Heart left ventricle (tissue), 16 donors: ENCODE data around the gene REEP3. TPM values are rescaled to one million over a fixed set of nuclear protein-coding genes. Genes with fewer than 3 reads are reported as not detected.

ENCODE experiments used
- ATAC-seq, 4 donors: fragments of 200-7000 bp; cut with Tn5 transposase; one replicate each; pipeline ENCODE4 v1.9.1; 2020 to 2022; ENCODE audit warnings: moderate library complexity in 4 of 4, mild to moderate bottlenecking in 3 of 4, moderate number of reproducible peaks in 1 of 4
- DNase-seq, 5 donors: peaks; one replicate each; pipeline ENCODE4 v3.0.0-alpha.2; 2020
- H3K27ac ChIP-seq, 12 donors: fragments of 200-600 bp; sonication (generic) in 4 of 12; one replicate each; pipeline versions ENCODE4 v1.5.0 to v1.8.0; 2016 to 2022; ENCODE audit warnings: mild to moderate bottlenecking in 2 of 12
- H3K27me3 ChIP-seq, 9 donors: fragments of 200-600 bp; sonication (generic) in 2 of 9; one replicate each; pipeline versions ENCODE4 v1.5.1 to v1.8.0; 2016 to 2022; ENCODE audit warnings: mild to moderate bottlenecking in 3 of 9
- H3K36me3 ChIP-seq, 9 donors: fragments of 200-600 bp; sonication (generic) in 2 of 9; one replicate each; pipeline versions ENCODE4 v1.5.0 to v1.8.0; 2018 to 2022; ENCODE audit warnings: mild to moderate bottlenecking in 2 of 9
- H3K4me1 ChIP-seq, 12 donors: fragments of 200-600 bp; sonication (generic) in 4 of 12; one replicate each; pipeline versions ENCODE4 v1.5.0 to v1.8.0; 2016 to 2022; ENCODE audit warnings: mild to moderate bottlenecking in 3 of 12
- H3K4me3 ChIP-seq, 12 donors: fragments of 200-600 bp; sonication (generic) in 4 of 12; one replicate each; pipeline versions ENCODE4 v1.5.0 to v1.8.0; 2017 to 2022; ENCODE audit warnings: mild to moderate bottlenecking in 9 of 12, moderate library complexity in 4 of 12
- H3K9me3 ChIP-seq, 12 donors: fragments of 200-600 bp; sonication (generic) in 4 of 12; one replicate each; pipeline versions ENCODE4 v1.5.0 to v1.8.0; 2016 to 2022; ENCODE audit warnings: mild to moderate bottlenecking in 1 of 12
- CTCF ChIP-seq, 12 donors: fragments of 200-600 bp; sonication (generic) in 4 of 12; IDR thresholded peaks; one replicate each; pipeline versions ENCODE4 v1.5.0 to v1.8.0; 2018 to 2022; ENCODE audit warnings: antibody characterized with exemption in 12 of 12, mild to moderate bottlenecking in 5 of 12
- POLR2A ChIP-seq, 2 donors: fragments of 450-650 bp; IDR thresholded peaks; one replicate each; pipeline ENCODE4 v1.6.1; 2017; ENCODE audit warnings: antibody characterized with exemption in 2 of 2, mild to moderate bottlenecking in 2 of 2, moderate library complexity in 2 of 2
- WGBS, 4 donors: extraction: QIAGEN DNeasy Blood & Tissue Kit in 2 of 4; methylation state at CpG; one replicate each; pipeline versions ENCODE4 v1.1.5 to v1.1.7; 2013 to 2018; 5-methylcytosine and 5-hydroxymethylcytosine counted together
- intact Hi-C, 10 donors: fragments of 100-400 bp; cut with DNase I; formaldehyde crosslinking; loops; one replicate each; pipeline versions ENCODE4 v1.11.1 to v1.14.2; 2022
- polyA plus RNA-seq, 2 donors: library from polyadenylated mRNA; stranded (reverse); fragments of 200-250 nt; gene quantifications; one replicate each; pipeline ENCODE4 v1.2.3, GENCODE V29; 2013
- total RNA-seq, 9 donors: library from RNA; depleted of rRNA in 2 of 9; stranded (reverse); fragments of >200 nt in 2 of 9; fragmentation: NEBNext Ultra II Directional in 3 of 9; extraction: Animal tissue kit (Norgen Biotek cat#: 25700) in 3 of 9; gene quantifications; one replicate each; pipeline versions ENCODE4 v1.1.0 to v1.2.4, GENCODE V29; 2016 to 2023
- donor health status: ischemic (EF 13 %, LVEDD 7.1; RV severe dilation, severe dysfunction).
- donor health status: healthy with polysubstance abuse.
- donor health status: DM: no; HTN: yes; CAD: no.
- donor health status: DM: no; HTN: no; CAD: no.
- donor health status: ischemic (EF 25% LVEDD 6.9; RV normal size, moderate dysfunction).
- donor health status: ischemic (EF 25% LVEDD 5.7; RV mildly dilated, moderate dysfunction).
- donor health status: healthy.
- donor health status: DM: yes; HTN: yes; CAD: no.
- donor health status: ischemic (EF 35%, LVEDD 5.7; RV mildly dilated, moderate dysfunction).
- donor health status: nonischemic (EF 11% LVEDD 7.7; RV severe dilation, severe dysfunction).
- donor health status: DM: yes; HTN: yes; CAD: no.
- donor health status: PGD.
- donor health status: ischemic (EF 29% LVEDD 5.4; RV normal size, mild dysfunction).
- donor health status: nonischemic (EF 23%, LVEDD 6.1; RV moderate dilation, normal function).

The REEP3 gene
- total and polyA plus RNA-seq, 11 donors: 9.1 to 48.2 (median 21.9) TPM

- 91 to 94% (median 92%) methylated on average over 8 of the region's 8 CpGs for WGBS, 4 donors
- Histone ChIP-seq H3K9me3 (no peaks in the 10 kb centered on the region), H3K4me3 (no peak overlapping the region), H3K27me3 (no peaks in the 10 kb centered on the region), H3K4me1 (peaks cover 0 to 45% (median 16%) of the 10 kb centered on the region in 12 donors), H3K36me3 (no peaks in the 10 kb centered on the region), H3K27ac (no peak overlapping the region)
- intact Hi-C loops: no loop called here
- no peak for TF ChIP-seq POLR2A (IDR thresholded peaks at IDR 0.05)
- no peak for TF ChIP-seq CTCF (IDR thresholded peaks at IDR 0.05)
- ATAC-seq (no peak), DNase-seq (no peak)
Observed at GRCh38 chr10:63582690-63583089, 61.5 kb downstream of the REEP3 start.

- no peaks in the 10 kb centered on the region for H3K27me3 ChIP-seq
- 63 to 67% (median 64%) methylated on average over 3 of the region's 3 CpGs for WGBS, 4 donors
- no peak for DNase-seq
- no peaks in the 10 kb centered on the region for H3K9me3 ChIP-seq
- ATAC-seq: no peak
- intact Hi-C loops: no loop called here
- no peak overlapping the region for H3K27ac ChIP-seq
- TF ChIP-seq POLR2A (IDR thresholded peaks at IDR 0.05) (no peak), CTCF (IDR thresholded peaks at IDR 0.05) (no peak)
- H3K4me1 ChIP-seq: peaks cover 0 to 45% (median 17%) of the 10 kb centered on the region in 12 donors
- no peaks in the 10 kb centered on the region for H3K36me3 ChIP-seq
- no peak overlapping the region for H3K4me3 ChIP-seq
Observed at GRCh38 chr10:63583397-63583796, 62.2 kb downstream of the REEP3 start.

GRCh38 chr10:63583909-63584724, 62.9 kb downstream of the REEP3 start:
- Histone ChIP-seq H3K36me3 (no peaks in the 10 kb centered on the region), H3K4me3 (peak overlapping the region in 1 of 12 donors; percentile 5), H3K27me3 (no peaks in the 10 kb centered on the region), H3K27ac (no peak overlapping the region), H3K9me3 (no peaks in the 10 kb centered on the region), H3K4me1 (peaks cover 0 to 45% (median 21%) of the 10 kb centered on the region in 12 donors)
- intact Hi-C loops: no loop called here
- 81 to 86% (median 84%) methylated on average over 5 of the region's 5 CpGs for WGBS, 4 donors
- ATAC-seq: no peak
- no peak for DNase-seq
- TF ChIP-seq POLR2A (IDR thresholded peaks at IDR 0.05) (no peak), CTCF (IDR thresholded peaks at IDR 0.05) (no peak)

GRCh38 chr10:63584725-63585035, 63.5 kb downstream of the REEP3 start:
- H3K4me3 ChIP-seq: peak overlapping the region in 1 of 12 donors; percentile 5
- no peak overlapping the region for H3K27ac ChIP-seq
- H3K36me3 ChIP-seq: no peaks in the 10 kb centered on the region
- DNase-seq: no peak
- TF ChIP-seq POLR2A (IDR thresholded peaks at IDR 0.05) (no peak), CTCF (IDR thresholded peaks at IDR 0.05) (no peak)
- ATAC-seq: no peak
- intact Hi-C loops: no loop called here
- H3K27me3 ChIP-seq: no peaks in the 10 kb centered on the region
- peaks cover 0 to 40% (median 20%) of the 10 kb centered on the region in 12 donors for H3K4me1 ChIP-seq
- no peaks in the 10 kb centered on the region for H3K9me3 ChIP-seq
